Stomach smooth muscle (tissue), 2 donors: ENCODE data around the gene TSFM.

ENCODE experiments used
- H3K27ac ChIP-seq: one replicate; pipeline ENCODE4 v1.7.0; 2013; ENCODE audit warnings: mild to moderate bottlenecking, low read length, inconsistent platforms
- H3K27me3 ChIP-seq, 2 donors: one replicate each; pipeline ENCODE4 v1.7.0; 2013; ENCODE audit warnings: low read length in 2 of 2; ENCODE audit not compliant: insufficient read depth in 2 of 2, control insufficient read depth in 1 of 2
- H3K36me3 ChIP-seq, 2 donors: one replicate each; pipeline ENCODE4 v1.7.0; 2013; ENCODE audit warnings: low read length in 2 of 2; ENCODE audit not compliant: control insufficient read depth in 2 of 2, insufficient read depth in 2 of 2
- H3K4me1 ChIP-seq: one replicate; pipeline ENCODE4 v1.7.0; 2013; ENCODE audit warnings: low read length; ENCODE audit not compliant: control insufficient read depth, insufficient read depth
- H3K4me3 ChIP-seq, 2 donors: one replicate each; pipeline ENCODE4 v1.7.0; 2013; ENCODE audit warnings: low read length in 2 of 2
- H3K9ac ChIP-seq, 2 donors: one replicate each; pipeline ENCODE4 v1.7.0; 2013; ENCODE audit warnings: low read length in 2 of 2, mild to moderate bottlenecking in 1 of 2
- H3K9me3 ChIP-seq, 2 donors: one replicate each; pipeline ENCODE4 v1.7.0; 2013; ENCODE audit warnings: low read length in 2 of 2; ENCODE audit not compliant: control insufficient read depth in 2 of 2
- donor health status: healthy.
- donor health status: Pancreatic carcinoma.

TSFM gene

GRCh38 chr12:57739914-57740538, 42.6 kb upstream of the TSFM start:
- no peak overlapping the region for H3K27ac ChIP-seq
- H3K4me1 ChIP-seq, result peaks cover 33% of the 10 kb centered on the region
- no peak overlapping the region for H3K9ac ChIP-seq
- no peaks in the 10 kb centered on the region for H3K36me3 ChIP-seq
- H3K27me3 ChIP-seq, result peaks cover 48 to 53% of the 10 kb centered on the region in 2 donors
- no peak overlapping the region for H3K4me3 ChIP-seq
- no peaks in the 10 kb centered on the region for H3K9me3 ChIP-seq

- H3K27me3 ChIP-seq, result peaks cover 40 to 45% of the 10 kb centered on the region in 2 donors
These were observed 41.8 kb upstream of the TSFM start for GRCh38 chr12:57740656-57741412.

GRCh38 chr12:57741413-57741789, 41.2 kb upstream of the TSFM start:
- H3K4me1 ChIP-seq, result peaks cover 29% of the 10 kb centered on the region
- H3K27ac ChIP-seq, result no peak overlapping the region
- H3K9ac ChIP-seq, result no peak overlapping the region
- peaks cover 37 to 39% of the 10 kb centered on the region in 2 donors for H3K27me3 ChIP-seq
- peak overlapping the region in 1 of 2 donors; percentile 15 for H3K4me3 ChIP-seq
- H3K36me3 ChIP-seq, result no peaks in the 10 kb centered on the region
- no peaks in the 10 kb centered on the region for H3K9me3 ChIP-seq

More at GRCh38 chr12:57740656-57741412, 41.8 kb upstream of the TSFM start:
- Histone ChIP-seq H3K36me3 (no peaks in the 10 kb centered on the region), H3K27ac (no peak overlapping the region), H3K4me3 (peak overlapping the region in 1 of 2 donors; percentile 15), H3K9me3 (no peaks in the 10 kb centered on the region), H3K4me1 (peaks cover 35% of the 10 kb centered on the region), H3K9ac (no peak overlapping the region)

- no peaks in the 10 kb centered on the region for H3K36me3 ChIP-seq
- H3K27me3 ChIP-seq, result peaks cover 30 to 32% of the 10 kb centered on the region in 2 donors
- H3K9ac ChIP-seq, result no peak overlapping the region
- H3K27ac ChIP-seq, result no peak overlapping the region
- H3K9me3 ChIP-seq, result no peaks in the 10 kb centered on the region
- H3K4me1 ChIP-seq, result peaks cover 22% of the 10 kb centered on the region
- no peak overlapping the region for H3K4me3 ChIP-seq
These were observed 40.5 kb upstream of the TSFM start for GRCh38 chr12:57741844-57742738.

- Histone ChIP-seq H3K4me1 (peaks cover 12% of the 10 kb centered on the region), H3K27ac (no peak overlapping the region), H3K9me3 (no peaks in the 10 kb centered on the region), H3K4me3 (peak overlapping the region; percentile 87 to 98), H3K9ac (no peak overlapping the region), H3K36me3 (peaks cover 3 to 8% of the 10 kb centered on the region in 2 donors), H3K27me3 (peaks cover 17 to 28% of the 10 kb centered on the region in 2 donors)
These were observed 38.8 kb upstream of the TSFM start for GRCh38 chr12:57743769-57744168.

- Histone ChIP-seq H3K4me1 (peaks cover 9% of the 10 kb centered on the region), H3K27ac (peak overlapping the region; percentile 98), H3K27me3 (peaks cover 13 to 23% of the 10 kb centered on the region in 2 donors), H3K4me3 (peak overlapping the region; percentile 87 to 98), H3K36me3 (peaks cover 4 to 11% of the 10 kb centered on the region in 2 donors), H3K9me3 (no peaks in the 10 kb centered on the region), H3K9ac (peak overlapping the region; percentile 98 to 100)
These were observed 38.3 kb upstream of the TSFM start for GRCh38 chr12:57744194-57744776.

- Histone ChIP-seq H3K9me3 (no peaks in the 10 kb centered on the region), H3K4me3 (peak within 1 kb of the TSS; percentile 87 to 98), H3K27me3 (peaks cover 8 to 17% of the 10 kb centered on the region in 2 donors), H3K4me1 (peaks cover 9% of the 10 kb centered on the region), H3K9ac (peak within 1 kb of the TSS; percentile 98 to 100), H3K36me3 (peaks cover 5 to 11% of the 10 kb centered on the region in 2 donors), H3K27ac (peak within 1 kb of the TSS; percentile 98)
These were observed 37.7 kb upstream of the TSFM start, which contains the start of gene TSPAN31 for GRCh38 chr12:57744777-57745484. Gene TSPAN31 (plus strand): TSS chr12:57745039. CDS start chr12:57745155, 116 bp downstream.

- no peaks in the 10 kb centered on the region for H3K9me3 ChIP-seq
- H3K27ac ChIP-seq, result peak overlapping the region; percentile 98
- peaks cover 9% of the 10 kb centered on the region for H3K4me1 ChIP-seq
- H3K27me3 ChIP-seq, result peaks cover 3 to 13% of the 10 kb centered on the region in 2 donors
- H3K4me3 ChIP-seq, result peak overlapping the region; percentile 87 to 98
- H3K36me3 ChIP-seq, result peaks cover 9 to 13% of the 10 kb centered on the region in 2 donors
- peak overlapping the region; percentile 98 to 100 for H3K9ac ChIP-seq
These were observed 37.1 kb upstream of the TSFM start for GRCh38 chr12:57745485-57745881.

GRCh38 chr12:57746025-57746424, 36.6 kb upstream of the TSFM start:
- H3K4me1 ChIP-seq, result peaks cover 14% of the 10 kb centered on the region
- H3K27me3 ChIP-seq, result peaks cover 3 to 8% of the 10 kb centered on the region in 2 donors
- no peaks in the 10 kb centered on the region for H3K9me3 ChIP-seq
- peak overlapping the region; percentile 98 for H3K27ac ChIP-seq
- H3K4me3 ChIP-seq, result peak overlapping the region; percentile 87 to 98
- peak overlapping the region in 1 of 2 donors; percentile 98 for H3K9ac ChIP-seq
- H3K36me3 ChIP-seq, result peaks cover 15% of the 10 kb centered on the region in 2 donors
